Stimulated activated CD4-positive, alpha-beta T cell treated with anti-CD3 and anti-CD28 coated beads, Interleukin-1b, Interleukin-23, amount 100 ng/mL, for 1 hour (primary cell): ENCODE measurements around the gene EEF1G.
A peak's percentile ranks its signal among the peaks of the same experiment; 100 is the strongest.
"Not testable (repeated sequence)": the region's sequence is repeated elsewhere in the genome, so short reads cannot be mapped to it uniquely, and the experiment has no call there.

Experiments
- DNase-seq, 2 donors: peaks; one replicate each; pipeline ENCODE4 v3.0.0-alpha.2; 2020; ENCODE audit warnings: low read depth in 2 of 2

EEF1G gene

DNA sequence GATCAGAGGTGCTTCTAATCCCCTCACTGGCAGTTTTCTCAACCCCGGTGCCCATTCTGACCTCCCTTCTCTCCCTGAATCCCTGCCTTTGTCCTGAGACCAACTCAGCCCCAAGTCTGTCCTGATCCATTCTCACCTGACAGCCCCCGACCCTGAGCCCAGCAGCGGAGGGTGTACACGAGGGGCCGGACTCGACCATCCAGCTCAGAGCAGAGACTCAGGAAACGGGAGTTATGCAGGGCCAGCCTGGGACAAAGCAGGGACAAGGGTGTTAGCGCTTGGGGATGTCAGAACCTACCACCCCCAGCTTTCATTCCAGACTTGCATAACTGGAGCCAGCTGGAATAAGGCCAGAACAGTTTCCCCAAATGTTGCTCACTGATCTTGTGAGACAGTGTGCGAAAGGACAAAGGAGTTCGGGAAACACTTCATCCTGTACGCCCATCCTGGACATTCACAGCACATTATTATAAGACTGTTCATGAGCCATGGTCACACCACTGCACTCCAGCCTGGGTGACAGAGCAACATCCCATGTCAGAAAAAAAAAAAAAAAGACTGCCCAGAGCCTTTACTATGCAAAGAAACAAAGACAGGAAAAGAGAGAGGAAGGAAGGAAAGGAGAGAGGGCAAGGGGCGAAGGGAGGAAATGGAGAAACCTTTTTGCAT is 3.5 kb upstream of the EEF1G start:
- no peak for DNase-seq

DNA sequence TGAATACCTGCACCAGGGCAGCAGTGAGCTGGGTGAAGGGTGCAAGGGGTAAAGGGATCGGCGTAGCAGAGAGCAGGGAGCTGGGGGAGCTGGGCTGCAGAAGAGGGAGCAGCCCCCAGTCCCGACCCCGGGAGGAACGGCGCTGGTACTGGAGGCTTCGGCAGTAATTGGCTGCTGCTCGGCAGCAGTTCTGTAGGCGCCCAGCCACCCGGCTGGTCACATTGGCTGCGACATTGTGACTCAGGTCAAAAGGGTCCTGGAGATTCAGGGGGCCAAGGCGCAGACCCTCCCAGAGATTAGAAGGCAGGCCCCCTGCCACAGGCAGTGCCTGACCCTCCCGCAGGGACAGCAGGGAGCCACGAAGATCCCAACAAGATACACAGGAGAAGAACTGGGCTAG is 2.1 kb upstream of the EEF1G start:
- no peak for DNase-seq

DNA sequence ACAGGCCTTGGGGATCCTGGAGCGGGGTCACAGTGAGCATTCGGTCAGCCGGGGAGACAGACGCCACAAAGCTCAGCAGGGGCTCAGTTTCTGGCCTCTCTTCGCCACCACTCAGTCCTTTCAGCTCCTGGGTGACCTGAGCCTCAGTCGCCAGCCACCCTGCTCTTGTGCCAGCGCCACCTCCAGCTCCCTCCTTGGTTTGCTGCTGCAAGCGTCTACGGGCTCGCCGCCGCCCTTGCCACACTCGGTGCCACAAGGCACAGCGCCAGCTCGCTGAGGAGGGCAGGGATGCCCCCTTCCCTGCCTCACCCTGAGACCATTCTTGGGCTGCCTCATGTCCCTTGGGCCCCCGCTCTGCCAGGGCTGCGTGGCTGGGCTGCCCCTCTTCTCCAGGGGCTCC is 1.5 kb upstream of the EEF1G start:
- no peak for DNase-seq

DNA sequence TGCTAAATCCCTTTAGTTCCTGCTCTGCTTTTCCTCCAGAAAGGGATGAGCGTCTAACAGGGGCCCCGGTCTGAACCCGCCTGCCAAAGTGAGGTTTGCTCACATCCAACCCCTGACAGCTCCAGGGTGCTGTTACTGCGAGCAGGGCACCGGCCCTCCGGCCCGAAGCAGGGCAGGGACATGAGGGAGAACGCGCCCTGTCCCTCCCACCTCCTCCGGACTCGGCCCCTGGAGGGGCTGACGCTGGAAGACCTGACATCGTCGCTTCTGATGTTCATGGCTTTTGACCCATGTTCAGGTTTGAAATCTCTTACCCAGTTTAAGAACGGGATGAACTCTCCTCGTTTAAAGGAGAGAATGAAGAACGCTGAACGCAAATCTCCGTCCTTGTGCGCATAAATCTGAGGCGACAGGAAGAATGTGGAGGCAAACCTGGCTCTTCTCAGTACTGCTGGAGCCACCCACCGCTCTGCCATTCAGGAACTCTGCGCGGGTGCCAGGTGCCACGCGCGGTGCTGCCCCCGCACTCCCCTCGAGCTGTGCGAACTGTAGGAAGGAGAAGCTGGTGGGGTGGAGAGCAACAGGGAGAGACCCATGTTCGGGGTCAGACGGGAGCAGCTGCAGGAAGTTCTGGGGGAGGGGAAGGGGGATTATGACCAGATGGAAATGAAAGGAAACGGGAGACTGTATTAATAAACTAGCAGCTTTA is 826 bp upstream of the EEF1G start:
- DNase-seq, result no peak

DNA sequence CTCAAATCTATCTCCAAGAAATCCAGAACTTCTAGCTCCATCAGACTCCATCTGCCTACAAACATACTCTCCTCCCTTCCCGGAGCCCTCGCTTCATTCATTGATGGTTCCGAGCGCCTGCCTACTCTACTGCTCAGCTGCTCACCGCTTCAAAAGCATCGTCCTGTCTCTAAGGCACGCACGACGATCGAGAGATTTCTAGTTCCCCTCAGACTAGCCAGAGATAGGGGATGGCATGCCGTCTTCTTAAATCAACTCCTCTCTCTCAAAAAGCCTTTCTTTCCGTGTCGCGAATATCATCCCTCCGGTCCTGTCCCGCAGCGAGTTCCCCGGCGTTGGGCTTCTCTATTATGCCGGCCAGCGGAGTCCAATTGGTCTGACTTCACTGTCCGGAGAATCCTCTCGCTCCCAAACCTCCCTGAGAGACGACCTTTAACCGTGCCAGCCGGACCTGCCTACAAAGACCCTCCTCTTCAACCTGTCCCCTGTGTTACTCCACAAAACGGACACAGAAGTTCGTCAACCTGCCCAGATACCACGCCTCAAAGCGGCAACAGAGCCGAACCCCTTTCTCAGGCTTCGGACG is 592 bp downstream of the EEF1G start:
- DNase-seq, result no peak

DNA sequence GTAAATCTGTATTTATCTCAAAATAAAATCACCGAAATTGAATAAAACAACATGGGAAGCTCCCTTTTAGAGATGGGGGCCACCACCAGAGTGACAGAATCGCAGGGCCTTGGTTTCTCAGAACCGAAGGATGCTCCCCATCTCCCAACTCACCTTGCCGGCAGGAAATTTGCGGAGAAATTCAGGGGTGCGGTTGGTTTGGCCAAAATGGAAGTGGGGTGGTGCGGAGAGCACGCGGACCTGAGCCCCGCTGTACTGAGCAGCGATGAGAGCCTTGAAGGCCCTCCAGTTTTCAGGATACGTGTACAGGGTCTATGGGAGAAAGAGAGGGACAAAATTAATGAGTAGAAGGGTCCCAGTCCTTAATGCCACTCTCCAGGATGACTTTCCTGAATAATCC is 1.3 kb downstream of the EEF1G start:
- DNase-seq, result no peak

DNA sequence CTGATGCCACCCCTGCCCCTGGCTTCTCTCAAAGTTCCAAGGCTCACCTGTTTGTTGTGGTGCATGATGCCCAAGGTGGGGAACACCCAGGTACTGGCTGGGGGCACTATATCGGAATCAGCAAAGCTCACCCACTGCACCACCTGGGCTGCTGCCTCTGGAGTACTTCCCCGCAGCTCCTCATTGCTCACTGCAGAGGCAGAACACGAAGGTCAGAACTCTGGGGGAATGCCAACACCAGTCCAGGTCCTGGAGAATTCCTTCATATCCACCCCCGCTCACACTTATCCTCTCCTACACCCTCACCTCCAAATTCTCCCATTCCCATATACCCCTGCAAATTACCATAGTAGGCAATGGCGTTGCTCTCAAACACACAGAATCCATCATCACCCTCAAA is 2.2 kb downstream of the EEF1G start:
- not testable (repeated sequence) for DNase-seq

DNA sequence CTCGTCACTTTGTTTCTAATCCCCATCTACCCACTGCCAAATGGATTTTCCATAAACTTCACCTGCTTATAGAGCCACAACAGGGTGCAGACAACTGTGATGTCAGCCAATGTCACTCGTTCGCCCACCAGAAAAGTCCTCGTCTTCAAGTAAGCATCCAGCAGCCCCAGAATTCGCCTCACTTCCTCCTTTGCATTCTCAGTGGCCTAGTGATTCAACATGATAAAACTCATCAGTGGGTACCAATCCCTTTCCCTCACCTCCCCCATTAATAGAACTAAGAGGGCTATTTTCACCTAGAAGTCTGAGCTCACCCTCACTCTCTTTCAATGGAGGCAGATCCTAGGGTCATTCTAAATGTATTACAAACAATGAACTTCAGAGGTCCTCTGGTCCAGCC is 2.8 kb downstream of the EEF1G start:
- not testable (repeated sequence) for DNase-seq

DNA sequence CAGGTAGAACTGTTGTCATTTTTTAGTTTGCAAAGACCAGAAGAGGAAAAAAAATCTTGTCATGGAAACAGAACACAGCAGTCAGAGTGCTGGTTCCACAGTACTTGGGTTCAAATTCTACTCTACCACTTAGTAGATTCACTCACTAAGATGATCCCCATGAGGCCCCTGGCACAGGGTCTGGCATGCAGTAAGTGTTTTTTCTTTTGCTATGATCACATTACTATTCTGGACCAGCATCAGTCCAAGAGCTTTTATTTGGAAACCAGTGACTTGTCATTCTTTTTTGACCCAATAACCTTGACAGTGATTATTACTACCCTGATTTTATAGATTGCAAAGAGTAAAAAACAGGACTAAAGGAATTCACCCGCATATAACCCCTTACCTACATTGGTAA is 4.1 kb downstream of the EEF1G start:
- no peak for DNase-seq

DNA sequence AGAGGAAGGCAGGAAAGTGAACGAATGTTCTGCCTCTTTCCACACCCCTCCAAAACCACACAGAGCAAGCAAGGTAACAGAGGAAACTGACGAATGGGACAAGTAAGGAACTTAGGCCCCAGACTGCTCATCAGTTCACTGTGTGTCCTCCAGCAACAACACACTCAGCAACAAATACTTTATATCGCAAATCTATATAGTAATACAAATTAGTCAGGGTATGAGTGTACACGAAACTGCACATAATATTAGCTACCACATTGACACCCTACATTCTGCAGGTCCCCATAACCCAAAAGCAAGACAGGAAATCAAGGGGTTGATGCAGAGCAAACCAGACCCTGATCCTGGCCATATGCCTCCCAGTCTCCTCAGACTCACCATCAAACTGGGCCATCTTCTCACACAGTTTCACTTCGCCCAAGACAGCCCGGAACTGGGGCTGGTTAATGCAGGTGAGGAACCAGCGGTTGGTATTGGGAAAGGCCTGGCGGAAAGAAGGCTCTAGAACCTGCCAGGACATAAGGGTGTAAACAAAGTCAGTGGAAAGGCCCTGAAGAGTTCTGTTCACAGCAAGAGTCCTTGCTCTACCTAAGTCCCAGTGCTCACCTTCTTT is 6.6 kb downstream of the EEF1G start:
- no peak for DNase-seq

DNA sequence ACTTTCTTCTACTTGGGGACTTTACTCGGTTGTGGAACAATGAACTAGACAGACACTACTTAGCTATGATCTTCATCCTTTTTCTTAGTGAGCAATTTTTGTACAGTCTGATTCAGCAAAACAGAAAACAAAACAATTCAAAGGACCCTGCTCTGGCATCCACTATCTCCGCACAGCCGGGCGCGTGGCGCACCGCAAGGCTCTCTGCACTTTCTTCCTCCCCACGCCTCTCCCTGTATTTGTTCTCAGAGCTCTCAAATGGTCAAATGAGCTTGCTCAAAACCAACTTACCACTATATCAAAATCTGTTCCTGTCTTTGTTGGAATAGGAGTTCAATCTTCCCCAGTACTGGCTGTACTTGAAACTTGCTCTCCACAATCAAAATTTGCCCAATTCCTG is 7.4 kb downstream of the EEF1G start:
- DNase-seq, result no peak

DNA sequence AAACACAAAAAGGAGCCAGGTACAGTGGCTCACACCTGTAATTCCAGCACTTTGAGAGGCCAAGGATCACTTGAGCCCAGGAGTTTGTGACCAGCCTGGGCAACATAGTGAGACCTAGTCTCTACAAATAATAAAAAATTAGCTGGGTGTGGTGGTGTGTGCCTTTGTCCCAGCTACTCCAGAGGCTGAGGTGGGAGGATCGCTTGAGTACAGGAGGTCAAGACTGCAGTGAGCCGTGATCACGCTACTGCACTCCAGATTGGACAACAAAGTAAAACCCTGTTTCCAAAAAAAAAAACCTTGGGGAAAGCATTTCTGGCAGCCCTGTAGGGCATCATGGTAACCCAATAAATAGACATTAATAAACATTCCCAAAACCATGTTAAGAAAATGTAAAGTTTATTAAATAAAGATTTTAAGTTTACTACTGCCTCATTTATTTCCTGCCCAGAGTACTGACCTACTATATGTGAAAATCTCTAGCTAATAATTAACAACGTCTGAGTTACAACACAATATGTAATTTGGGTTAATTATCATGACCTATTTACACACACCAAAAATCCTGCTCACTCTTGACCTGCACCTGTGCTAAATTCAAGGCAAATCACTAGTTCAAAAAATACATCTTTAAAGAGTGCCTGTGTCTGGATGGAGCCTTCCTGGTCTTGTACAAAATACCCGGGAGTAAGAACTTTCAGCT is 8.4 kb downstream of the EEF1G start:
- DNase-seq, result no peak

DNA sequence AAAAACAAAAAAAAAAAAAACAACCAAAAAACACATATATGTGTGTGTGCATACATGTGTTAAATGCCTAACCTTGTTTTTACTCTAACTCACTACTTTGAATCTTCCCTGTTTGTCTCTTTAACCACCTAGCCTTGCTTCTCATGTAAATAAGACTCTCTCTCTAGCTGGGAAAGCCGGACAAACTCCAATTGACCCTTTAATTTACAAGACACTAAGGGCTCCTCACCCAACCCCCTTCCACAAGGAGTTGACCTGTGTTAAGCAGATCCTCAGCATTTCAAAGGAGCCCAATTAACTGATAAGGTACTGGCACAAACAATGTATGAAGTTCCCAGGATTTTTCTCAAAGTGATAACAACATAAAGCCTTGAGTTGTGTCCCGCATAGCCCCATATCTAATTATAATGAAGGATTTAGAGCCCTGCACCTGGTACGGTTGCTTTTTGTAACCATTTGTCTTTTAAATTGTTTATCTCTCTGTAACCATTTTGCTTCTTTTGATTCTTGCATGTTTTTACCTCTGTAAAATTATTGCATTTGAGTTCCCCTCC is 11.9 kb downstream of the EEF1G start:
- DNase-seq, result not testable (repeated sequence)

DNA sequence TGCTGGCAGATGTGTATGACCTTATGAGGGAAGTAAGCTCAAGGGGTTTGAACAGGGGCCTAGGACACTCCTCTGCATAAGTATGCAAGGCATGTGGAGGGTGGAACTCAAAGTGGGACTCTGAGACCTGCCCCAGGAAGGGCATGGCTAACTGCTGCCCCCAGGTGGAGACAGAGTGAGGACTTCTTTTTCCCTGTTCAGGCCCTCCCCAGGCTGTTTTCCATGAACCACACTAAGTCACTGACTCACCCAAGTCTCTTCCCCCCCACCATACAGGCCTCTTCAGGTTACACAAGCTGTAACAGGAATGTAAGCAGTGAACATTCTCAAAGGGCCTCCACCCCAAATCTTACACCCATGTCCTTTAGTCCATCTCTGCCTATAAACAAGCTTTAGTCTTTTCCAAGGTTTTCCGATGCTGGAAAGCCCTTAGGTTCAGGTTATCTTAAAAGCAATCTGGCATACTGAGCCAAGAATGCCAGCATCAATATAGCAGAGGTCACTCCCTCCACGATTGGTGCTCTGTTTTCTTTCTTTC is 13.1 kb downstream of the EEF1G start:
- peak in 1 of 2 donors; percentile 78 for DNase-seq

DNA sequence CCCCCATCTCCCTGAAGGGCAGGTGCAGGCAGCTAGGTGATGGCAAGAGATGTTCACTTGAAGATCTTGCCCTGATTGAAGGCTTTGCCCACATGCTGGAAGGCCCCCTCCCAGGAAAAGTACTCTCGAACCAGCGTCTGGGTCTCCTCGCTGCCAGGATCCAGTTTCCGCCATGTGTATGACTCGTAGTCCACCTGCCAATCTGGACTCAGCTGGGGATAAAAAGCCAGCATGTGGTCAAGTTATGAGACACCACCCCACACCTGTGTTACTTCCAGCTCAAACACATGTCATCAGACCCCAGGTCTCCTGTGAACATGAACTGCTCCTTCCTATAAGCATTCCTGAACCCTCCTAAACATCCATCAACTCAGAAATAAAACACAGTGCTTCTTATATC is 14.1 kb downstream of the EEF1G start:
- DNase-seq, result not testable (repeated sequence)

DNA sequence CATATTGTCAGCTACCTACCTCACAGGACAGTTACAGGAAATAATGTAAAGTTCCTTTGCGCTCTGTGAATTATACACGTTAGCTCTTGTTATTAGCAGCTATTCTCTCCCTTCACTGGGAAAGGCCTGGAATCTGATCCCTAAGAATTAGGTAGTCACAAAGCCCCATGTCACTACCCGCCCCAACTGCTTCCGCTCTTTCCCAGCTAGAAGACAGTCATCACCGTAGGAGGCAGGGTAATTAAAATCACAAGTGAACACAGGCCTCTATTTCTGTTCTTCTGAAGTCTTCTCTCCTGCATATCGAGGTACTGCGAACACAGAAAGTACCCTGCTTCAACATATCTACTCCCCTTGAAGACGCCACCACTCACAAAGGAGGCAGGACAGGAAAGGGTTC is 14.5 kb downstream of the EEF1G start:
- DNase-seq, result no peak

DNA sequence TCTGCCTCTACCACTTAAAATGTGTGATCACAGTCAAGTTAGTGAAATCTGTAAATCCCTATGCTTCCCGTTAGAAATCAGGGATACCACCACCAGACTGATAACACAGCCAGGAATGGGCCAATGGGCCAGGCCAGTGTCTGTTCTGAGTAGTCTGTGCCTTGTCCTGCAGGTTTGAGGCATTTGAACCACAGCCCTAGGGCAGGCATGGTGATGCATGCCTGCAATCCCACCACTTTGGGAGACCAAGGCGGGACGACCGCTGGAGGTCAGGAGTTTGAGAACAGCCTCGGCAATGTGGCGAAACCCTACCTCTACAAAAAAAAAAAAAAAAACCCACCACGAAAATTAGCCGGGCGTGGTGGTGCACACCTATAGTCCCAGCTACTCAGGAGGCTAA is 15.0 kb downstream of the EEF1G start:
- no peak for DNase-seq

DNA sequence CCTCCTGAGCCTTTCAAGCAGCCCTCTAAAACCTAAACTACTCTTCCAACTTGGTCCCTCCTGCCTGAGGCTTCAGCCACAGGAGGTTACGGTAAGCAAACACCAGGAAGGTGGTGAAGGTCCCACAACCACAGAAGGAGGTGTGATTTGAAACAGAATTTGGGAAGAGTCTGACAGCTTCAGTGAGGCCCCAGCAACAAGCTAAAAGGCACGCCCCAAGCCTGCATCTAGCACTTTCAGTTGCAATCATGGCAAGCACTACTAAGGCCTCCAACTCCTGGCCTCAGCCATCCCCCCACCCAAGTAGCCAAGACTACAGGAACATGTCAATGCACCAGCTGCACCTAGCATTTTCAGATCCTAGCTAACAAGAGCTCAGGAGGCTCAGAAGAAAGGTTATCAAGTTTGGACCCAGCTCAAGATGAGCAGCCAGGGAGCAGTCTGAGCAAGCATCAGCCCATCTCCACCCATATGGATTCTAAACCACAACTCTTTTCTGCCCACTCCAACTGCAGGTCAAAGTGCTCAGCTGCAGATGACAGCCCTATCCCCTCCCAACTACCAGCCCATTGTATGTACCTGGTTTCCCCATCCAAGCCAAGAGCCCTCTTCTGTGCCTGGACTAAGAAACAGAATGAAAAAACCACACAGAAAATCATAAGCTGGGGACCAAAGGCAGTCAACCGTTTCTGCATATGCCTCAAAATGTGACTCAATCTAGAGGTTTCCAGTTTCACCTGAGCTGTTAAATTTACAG is 16.6 kb downstream of the EEF1G start:
- DNase-seq, result no peak

DNA sequence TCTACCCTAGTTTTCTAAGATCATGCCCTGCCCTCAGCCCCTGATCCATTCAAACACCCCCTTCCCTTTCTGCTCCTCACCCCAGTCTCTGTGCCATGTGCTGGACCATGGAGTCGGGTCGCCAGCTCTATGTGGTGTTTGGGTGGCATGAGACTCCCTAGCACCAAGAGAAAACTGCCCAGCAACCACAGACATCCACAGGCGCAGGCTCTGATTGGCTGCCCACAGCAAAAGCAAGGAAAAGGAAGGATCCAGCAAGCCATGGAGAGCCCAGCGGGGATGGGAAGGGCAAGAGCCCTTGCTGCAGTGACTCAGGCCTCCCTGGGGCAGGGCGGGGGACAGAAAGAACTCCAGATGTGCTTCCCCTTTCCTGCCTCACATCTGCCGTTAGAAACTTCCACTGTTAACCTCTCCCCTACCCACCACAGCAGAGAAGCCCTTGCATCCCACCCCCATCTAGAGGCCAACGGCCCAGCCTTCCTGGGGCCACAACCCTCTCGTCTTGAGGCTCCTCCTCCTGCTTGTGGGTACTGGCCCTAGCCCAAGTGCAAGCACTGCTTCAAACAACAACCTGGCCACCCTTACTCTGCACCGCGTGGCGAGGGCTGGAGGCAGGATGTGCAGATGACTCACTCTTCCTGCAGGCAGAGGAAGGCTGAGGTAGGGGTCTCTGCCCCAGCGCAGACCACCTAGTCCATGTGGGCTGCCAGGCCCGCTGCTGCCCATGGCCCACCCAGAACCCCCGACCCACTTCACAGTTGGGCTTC is 17.4 kb downstream of the EEF1G start:
- DNase-seq, result peak in 1 of 2 donors; percentile 48

DNA sequence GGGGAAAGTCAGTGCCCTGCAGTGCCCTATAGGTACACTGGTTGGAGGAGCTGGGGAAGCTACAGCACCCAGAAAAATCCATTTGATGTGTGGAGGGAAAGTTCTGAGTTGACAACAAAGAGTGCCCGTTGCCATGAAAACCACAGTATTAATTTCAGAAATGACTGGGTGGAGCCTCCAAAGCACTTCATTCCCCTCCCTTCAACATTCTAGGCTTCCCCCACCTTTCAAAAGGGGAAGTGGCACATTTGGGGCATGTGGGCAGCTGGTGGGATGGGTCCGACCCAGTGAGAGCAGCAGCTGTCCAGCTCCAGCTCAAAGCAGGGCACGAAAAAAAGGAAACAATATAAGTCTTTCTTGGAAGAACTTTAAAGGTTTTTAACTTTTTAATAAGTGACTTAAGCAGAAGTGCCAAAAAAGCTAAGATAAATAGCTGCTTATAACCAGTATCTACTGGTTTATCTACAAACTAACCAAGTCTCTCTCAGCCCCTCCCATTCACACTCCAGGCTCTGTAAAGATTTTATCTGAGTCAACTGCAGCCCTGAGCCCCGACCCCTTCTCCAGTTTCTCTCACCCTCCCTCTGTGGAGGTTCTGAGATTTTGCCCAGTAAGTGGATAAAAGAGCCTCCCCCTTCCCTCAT is 18.1 kb downstream of the EEF1G start:
- DNase-seq, result peak in 1 of 2 donors; percentile 29
